T47D (cell line): Measurements from ENCODE around the gene EBLN2.
A peak's percentile ranks its signal among the peaks of the same experiment; 100 is the strongest.

Experiments
- DNase-seq, 2 experiments: peaks; one replicate each; pipeline versions ENCODE4 v3.0.0 to v3.0.0-alpha.2; 2011 to 2012; ENCODE audit warnings: low read depth in 1 of 2, low spot score in 1 of 2
- JUND ChIP-seq: IDR thresholded peaks from 2 replicates; pipeline ENCODE4 v1.6.1; 2012; ENCODE audit warnings: low read depth
- in situ Hi-C: cut with HindIII; loops from 2 replicates; pipeline ENCODE4 v1.10.0; 2016; ENCODE audit warnings: low sequenced_read_pairs, low pct_unique_long_range_greater_than_20kb

Gene EBLN2

GRCh38 chr3:73061416-73061815 lies at the start of gene EBLN2:
EBLN2 (plus strand) TSS chr3:73061659; CDS start chr3:73062082, 423 bp downstream.
- no peak for DNase-seq
- no peak for TF ChIP-seq JUND
- in situ Hi-C loops = no loop called here

DNA sequence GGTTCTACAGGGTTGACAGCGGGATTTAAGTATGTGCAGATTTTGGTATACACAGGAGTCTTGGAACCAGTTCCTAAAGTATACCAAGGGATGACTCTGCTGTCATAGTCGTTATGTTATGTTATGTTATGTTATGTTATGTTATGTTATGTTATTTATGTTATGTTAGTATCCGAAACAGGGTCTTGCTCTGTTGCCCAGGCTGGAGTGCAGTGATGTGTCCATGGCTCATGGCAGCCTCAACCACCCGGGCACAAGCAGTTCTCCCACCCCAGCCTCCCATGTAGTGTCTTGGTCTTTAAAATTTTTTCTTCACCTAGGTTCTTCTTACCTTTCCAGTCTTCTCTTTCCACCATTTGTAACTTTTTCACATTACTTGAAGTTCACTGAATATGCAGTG lies 43.2 kb upstream of the EBLN2 start:
- DNase-seq = no peak
- in situ Hi-C loops = no loop called here
- TF ChIP-seq JUND = no peak

DNA sequence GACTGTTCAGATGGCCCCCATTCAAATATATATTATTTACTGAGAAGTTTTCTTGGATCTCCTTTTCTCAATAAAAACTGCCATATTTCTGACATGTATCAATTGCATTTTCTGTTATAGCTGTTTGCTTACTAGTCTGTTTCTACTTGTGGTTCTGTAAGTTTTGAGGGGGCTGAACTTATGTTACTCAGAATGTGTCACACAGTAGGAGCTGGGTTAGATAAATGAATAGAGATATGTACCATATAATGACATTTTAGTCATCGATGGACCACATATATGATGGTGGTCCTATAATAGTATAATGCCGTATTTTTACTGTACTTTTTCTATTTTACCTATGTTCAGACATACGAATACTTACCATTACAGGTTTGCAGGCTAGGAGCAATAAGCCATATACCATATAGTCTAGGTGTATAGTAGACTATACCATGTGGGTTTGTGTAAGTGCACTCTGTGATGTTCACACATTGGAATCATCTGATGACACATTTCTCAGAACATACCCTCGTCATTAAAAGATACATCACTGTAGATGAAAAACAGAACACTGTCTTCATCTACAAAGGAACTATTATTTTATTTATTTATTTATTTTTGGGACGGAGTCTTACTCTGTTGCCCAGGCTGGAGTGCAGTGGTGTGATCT lies 42.5 kb upstream of the EBLN2 start:
- TF ChIP-seq JUND = no peak
- in situ Hi-C loops = no loop called here
- no peak for DNase-seq

- in situ Hi-C loops = no loop called here
- DNase-seq = no peak
- TF ChIP-seq JUND = no peak
Observed at GRCh38 chr3:73021301-73021835, 40.1 kb upstream of the EBLN2 start.

- peak in 1 of 2 experiments; percentile 55 for DNase-seq
- no peak for TF ChIP-seq JUND
Observed at GRCh38 chr3:73024836-73025235, 36.6 kb upstream of the EBLN2 start.

GRCh38 chr3:73026111-73026759 lies 35.2 kb upstream of the EBLN2 start:
- no peak for TF ChIP-seq JUND
- in situ Hi-C loops = no loop called here
- DNase-seq = no peak

More at GRCh38 chr3:73024836-73025235, 36.6 kb upstream of the EBLN2 start:
- in situ Hi-C loops = no loop called here

GRCh38 chr3:73026760-73027113 lies 34.7 kb upstream of the EBLN2 start:
- in situ Hi-C loops = no loop called here
- no peak for DNase-seq
- no peak for TF ChIP-seq JUND

- DNase-seq = no peak
- in situ Hi-C loops = no loop called here
- no peak for TF ChIP-seq JUND
Observed at GRCh38 chr3:73028803-73029202, 32.7 kb upstream of the EBLN2 start.

- DNase-seq = no peak
- no peak for TF ChIP-seq JUND
- in situ Hi-C loops = no loop called here
Observed at GRCh38 chr3:73029321-73029796, 32.1 kb upstream of the EBLN2 start.

- no peak for TF ChIP-seq JUND
- in situ Hi-C loops = no loop called here
- DNase-seq = no peak
Observed at GRCh38 chr3:73030073-73030597, 31.3 kb upstream of the EBLN2 start.

DNA sequence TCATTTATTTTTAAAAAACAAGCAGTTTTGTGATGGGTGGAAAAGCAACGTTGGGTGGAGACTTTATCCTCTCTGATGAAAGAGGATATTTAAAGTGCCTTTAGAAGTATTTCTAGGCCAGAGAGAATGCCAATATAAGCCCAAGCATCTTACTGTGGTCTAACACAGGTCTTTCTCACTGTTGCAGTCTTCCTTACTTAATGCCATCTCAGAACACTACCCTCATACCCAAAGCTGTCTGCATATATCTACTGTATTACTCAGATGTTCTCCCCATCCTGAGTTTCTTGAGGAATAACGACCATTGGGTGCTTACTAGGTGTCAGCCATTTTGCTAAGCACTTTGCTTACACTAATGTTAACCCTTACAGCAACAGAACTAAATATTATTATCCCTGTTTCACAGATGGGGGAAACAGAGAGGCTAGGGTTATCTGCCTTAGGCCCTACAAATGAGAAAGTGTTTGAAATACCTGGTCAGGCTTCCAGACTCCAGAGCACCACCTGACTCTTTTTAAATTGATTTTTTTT lies 29.8 kb upstream of the EBLN2 start:
- TF ChIP-seq JUND = no peak
- in situ Hi-C loops = no loop called here
- DNase-seq = no peak

DNA sequence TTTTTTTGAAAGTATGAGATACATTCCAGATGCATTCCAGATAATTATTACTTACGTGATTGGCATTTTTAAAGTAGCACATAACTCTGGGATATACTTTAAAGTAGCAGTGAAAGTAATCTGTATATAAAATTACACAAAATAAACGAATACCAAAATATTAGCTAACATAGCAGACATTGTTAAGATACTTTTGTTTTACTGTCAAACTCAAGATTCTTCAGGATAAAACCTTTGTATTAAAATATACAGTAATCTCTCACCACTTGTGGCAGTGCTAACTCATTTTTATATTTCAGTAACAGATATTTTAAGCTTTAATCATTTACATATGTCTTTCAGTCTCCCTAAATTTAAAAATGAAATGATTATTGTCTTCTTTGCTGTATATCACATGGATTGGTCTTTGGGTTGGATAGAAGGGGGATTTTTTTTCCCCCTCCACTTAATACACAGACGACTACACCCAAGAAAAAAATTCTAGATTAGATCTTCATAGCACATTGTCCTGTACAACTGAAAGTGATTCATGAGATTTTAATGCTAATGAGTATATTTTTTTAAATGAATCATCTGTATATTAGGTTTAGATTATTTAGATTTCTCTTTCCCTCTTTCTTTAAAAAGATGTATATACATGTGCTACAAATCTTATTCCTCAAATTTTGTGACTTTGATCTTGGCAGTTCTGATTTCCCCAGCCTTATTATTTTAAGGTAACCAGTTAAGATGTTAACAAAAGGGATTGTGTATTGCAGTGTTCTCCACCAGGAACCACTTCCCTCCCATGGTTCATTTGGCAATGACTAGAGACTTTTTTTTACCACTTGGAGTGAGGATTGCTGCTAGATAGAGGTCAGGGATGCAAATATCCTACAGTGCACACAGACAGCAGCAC lies 24.5 kb upstream of the EBLN2 start:
- DNase-seq = no peak
- TF ChIP-seq JUND = no peak
- in situ Hi-C loops = no loop called here

DNA sequence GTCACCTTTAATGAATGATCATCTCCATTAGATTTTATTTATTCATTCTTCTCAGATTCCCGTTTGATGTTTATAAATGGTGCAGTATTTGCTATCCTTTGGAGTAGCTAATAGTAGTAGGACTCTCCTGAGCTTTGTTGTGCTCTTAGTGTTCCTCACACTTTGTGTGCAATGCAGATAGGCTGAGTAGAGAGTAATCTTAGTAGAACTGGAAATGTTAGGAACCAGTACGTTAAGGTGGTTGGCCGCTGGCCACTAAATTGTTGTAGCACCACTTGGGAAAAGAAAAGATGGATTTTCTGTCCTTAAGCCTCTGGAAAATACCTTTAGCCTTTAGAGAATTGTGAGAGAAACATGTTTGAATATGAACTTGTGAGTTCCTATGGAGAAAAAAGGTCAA lies 19.9 kb upstream of the EBLN2 start:
- TF ChIP-seq JUND = no peak
- in situ Hi-C loops = no loop called here
- peak in 1 of 2 experiments; percentile 19 for DNase-seq
